Measurements from ENCODE around the gene PLAGL2. TPM values are rescaled to one million over a fixed set of nuclear protein-coding genes. Genes with fewer than 3 reads are reported as not detected.

The PLAGL2 gene
- polyA plus RNA-seq, 1 donor from 2014 or later: 2.7 TPM

DNA sequence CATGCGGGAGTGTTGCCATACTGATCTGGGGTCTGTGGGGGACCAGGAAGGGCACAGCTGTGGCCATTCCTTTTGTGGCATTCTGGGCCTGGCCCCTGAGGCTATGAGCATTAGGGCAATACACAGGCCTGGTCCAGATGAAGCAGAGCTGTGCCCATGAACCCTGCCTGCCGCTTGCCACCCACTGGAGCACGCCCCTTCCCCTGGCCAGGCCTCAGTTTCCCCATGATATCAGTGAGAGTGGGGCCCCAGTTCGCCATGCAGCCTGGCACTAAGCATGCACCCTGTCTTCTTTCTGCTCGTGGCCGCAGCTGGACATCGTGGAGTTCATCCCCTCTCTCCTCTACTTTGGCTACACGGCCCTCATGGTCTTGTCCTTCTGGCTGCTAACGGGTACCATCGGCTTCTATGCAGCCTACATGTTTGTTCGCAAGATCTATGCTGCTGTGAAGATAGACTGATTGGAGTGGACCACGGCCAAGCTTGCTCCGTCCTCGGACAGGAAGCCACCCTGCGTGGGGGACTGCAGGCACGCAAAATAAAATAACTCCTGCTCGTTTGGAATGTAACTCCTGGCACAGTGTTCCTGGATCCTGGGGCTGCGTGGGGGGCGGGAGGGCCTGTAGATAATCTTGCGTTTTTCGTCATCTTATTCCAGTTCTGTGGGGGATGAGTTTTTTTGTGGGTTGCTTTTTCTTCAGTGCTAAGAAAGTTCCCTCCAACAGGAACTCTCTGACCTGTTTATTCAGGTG, 42.4 kb downstream of the PLAGL2 start:
- H3K36me3 ChIP-seq (ENCODE audit: insufficient read depth, low read length): peaks cover 3% of the 10 kb centered on the region
- H3K79me2 ChIP-seq (replicated peaks; ENCODE audit: insufficient read depth, low read length): no peaks in the 10 kb centered on the region
- H3K9ac ChIP-seq (ENCODE audit: low read length): no peak overlapping the region
- H3K27me3 ChIP-seq (ENCODE audit: insufficient read depth, low read depth, low read length): no peaks in the 10 kb centered on the region
- H4K20me1 ChIP-seq (ENCODE audit: insufficient read depth): no peaks in the 10 kb centered on the region
- H3K27ac ChIP-seq (ENCODE audit: low read length): no peak overlapping the region
- no peak overlapping the region for H3K4me2 ChIP-seq (ENCODE audit: low read length)
- no peaks in the 10 kb centered on the region for H3K9me2 ChIP-seq (ENCODE audit: insufficient read depth, low read length)
- no peak overlapping the region for H2AFZ ChIP-seq (ENCODE audit: low read depth, low read length)
- no peak overlapping the region for H3K4me3 ChIP-seq (ENCODE audit: low read length)
- no peaks in the 10 kb centered on the region for H3F3A ChIP-seq (ENCODE audit: insufficient read depth, low read length, poor library complexity, severe bottlenecking)
- TF ChIP-seq, protein P1, sequence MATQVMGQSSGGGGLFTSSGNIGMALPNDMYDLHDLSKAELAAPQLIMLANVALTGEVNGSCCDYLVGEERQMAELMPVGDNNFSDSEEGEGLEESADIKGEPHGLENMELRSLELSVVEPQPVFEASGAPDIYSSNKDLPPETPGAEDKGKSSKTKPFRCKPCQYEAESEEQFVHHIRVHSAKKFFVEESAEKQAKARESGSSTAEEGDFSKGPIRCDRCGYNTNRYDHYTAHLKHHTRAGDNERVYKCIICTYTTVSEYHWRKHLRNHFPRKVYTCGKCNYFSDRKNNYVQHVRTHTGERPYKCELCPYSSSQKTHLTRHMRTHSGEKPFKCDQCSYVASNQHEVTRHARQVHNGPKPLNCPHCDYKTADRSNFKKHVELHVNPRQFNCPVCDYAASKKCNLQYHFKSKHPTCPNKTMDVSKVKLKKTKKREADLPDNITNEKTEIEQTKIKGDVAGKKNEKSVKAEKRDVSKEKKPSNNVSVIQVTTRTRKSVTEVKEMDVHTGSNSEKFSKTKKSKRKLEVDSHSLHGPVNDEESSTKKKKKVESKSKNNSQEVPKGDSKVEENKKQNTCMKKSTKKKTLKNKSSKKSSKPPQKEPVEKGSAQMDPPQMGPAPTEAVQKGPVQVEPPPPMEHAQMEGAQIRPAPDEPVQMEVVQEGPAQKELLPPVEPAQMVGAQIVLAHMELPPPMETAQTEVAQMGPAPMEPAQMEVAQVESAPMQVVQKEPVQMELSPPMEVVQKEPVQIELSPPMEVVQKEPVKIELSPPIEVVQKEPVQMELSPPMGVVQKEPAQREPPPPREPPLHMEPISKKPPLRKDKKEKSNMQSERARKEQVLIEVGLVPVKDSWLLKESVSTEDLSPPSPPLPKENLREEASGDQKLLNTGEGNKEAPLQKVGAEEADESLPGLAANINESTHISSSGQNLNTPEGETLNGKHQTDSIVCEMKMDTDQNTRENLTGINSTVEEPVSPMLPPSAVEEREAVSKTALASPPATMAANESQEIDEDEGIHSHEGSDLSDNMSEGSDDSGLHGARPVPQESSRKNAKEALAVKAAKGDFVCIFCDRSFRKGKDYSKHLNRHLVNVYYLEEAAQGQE (IDR thresholded peaks at IDR 0.05; ENCODE audit: borderline replicate concordance): no peak
- TF ChIP-seq, protein P2, sequence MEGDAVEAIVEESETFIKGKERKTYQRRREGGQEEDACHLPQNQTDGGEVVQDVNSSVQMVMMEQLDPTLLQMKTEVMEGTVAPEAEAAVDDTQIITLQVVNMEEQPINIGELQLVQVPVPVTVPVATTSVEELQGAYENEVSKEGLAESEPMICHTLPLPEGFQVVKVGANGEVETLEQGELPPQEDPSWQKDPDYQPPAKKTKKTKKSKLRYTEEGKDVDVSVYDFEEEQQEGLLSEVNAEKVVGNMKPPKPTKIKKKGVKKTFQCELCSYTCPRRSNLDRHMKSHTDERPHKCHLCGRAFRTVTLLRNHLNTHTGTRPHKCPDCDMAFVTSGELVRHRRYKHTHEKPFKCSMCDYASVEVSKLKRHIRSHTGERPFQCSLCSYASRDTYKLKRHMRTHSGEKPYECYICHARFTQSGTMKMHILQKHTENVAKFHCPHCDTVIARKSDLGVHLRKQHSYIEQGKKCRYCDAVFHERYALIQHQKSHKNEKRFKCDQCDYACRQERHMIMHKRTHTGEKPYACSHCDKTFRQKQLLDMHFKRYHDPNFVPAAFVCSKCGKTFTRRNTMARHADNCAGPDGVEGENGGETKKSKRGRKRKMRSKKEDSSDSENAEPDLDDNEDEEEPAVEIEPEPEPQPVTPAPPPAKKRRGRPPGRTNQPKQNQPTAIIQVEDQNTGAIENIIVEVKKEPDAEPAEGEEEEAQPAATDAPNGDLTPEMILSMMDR (IDR thresholded peaks at IDR 0.05; ENCODE audit: poor library complexity, severe bottlenecking): no peak
- TF ChIP-seq TAF1 (IDR thresholded peaks at IDR 0.05; ENCODE audit: low read depth) (no peak), MXI1 (conservative IDR thresholded peaks at IDR 0.05; ENCODE audit: poor library complexity, severe bottlenecking) (no peak), EZH2 (IDR thresholded peaks at IDR 0.05; ENCODE audit: borderline replicate concordance, insufficient read depth, low read length, poor library complexity, severe bottlenecking) (no peak), RAD21 (conservative IDR thresholded peaks at IDR 0.05) (no peak), POLR2AphosphoS5 (IDR thresholded peaks at IDR 0.05) (no peak), SMC3 (conservative IDR thresholded peaks at IDR 0.05; ENCODE audit: poor library complexity) (no peak), EP300 (conservative IDR thresholded peaks at IDR 0.05; ENCODE audit: poor library complexity, severe bottlenecking) (no peak)
- H3K9me3 ChIP-seq (ENCODE audit: low read length): no peaks in the 10 kb centered on the region

DNA sequence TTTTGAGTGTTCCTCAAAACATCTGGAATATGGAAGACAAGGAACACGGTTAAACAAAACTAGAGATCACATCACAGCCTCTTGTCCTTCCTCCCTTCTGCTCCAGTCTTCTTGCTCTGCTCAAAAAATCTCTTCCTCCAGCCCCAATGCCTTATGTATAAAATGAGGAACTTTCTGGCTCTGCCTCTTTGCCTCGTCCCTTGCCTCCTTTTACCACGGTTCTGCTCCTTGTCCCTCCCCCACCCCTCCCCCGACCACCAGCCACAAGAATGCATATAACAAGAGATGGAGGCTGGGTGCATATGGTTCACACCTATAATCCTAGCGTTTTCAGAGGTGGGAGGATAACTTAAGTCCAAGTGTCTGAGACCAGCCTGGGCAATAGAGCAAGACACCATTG, 43.6 kb downstream of the PLAGL2 start:
- Histone ChIP-seq H3K27me3 (ENCODE audit: insufficient read depth, low read depth, low read length) (no peaks in the 10 kb centered on the region), H3K27ac (ENCODE audit: low read length) (no peak overlapping the region), H3K9ac (ENCODE audit: low read length) (no peak overlapping the region), H3F3A (ENCODE audit: insufficient read depth, low read length, poor library complexity, severe bottlenecking) (no peaks in the 10 kb centered on the region), H4K20me1 (ENCODE audit: insufficient read depth) (no peaks in the 10 kb centered on the region), H3K4me2 (ENCODE audit: low read length) (no peak overlapping the region), H3K9me3 (ENCODE audit: low read length) (no peaks in the 10 kb centered on the region), H3K4me3 (ENCODE audit: low read length) (no peak overlapping the region), H3K79me2 (replicated peaks; ENCODE audit: insufficient read depth, low read length) (no peaks in the 10 kb centered on the region), H2AFZ (ENCODE audit: low read depth, low read length) (no peak overlapping the region), H3K9me2 (ENCODE audit: insufficient read depth, low read length) (no peaks in the 10 kb centered on the region), H3K36me3 (ENCODE audit: insufficient read depth, low read length) (peaks cover 8% of the 10 kb centered on the region)
- TF ChIP-seq EZH2 (IDR thresholded peaks at IDR 0.05; ENCODE audit: borderline replicate concordance, insufficient read depth, low read length, poor library complexity, severe bottlenecking) (no peak), SMC3 (conservative IDR thresholded peaks at IDR 0.05; ENCODE audit: poor library complexity) (no peak), TAF1 (IDR thresholded peaks at IDR 0.05; ENCODE audit: low read depth) (no peak)
- TF ChIP-seq, protein P2 (IDR thresholded peaks at IDR 0.05; ENCODE audit: poor library complexity, severe bottlenecking): no peak

Measured in neural cell (in vitro differentiated cells).